Sigmoid colon (tissue), 7 donors: ENCODE results near the gene GRIN2A. TPM values are rescaled to one million over a fixed set of nuclear protein-coding genes. Genes with fewer than 3 reads are reported as not detected.

ENCODE experiments used
- DNase-seq: peaks from one replicate; pipeline ENCODE4 v3.0.0-alpha.2; 2019
- H3K27ac ChIP-seq, 4 donors: fragments of 200-600 bp; sonication (generic); one replicate each; pipeline ENCODE4 v1.5.1; 2016 to 2019; ENCODE audit warnings: mild to moderate bottlenecking in 1 of 4
- H3K27me3 ChIP-seq, 3 donors: fragments of 200-600 bp; sonication (generic); one replicate each; pipeline ENCODE4 v1.5.1; 2019; ENCODE audit warnings: mild to moderate bottlenecking in 1 of 3
- H3K36me3 ChIP-seq, 4 donors: fragments of 200-600 bp; sonication (generic); one replicate each; pipeline ENCODE4 v1.5.1; 2016 to 2019
- H3K4me1 ChIP-seq, 4 donors: fragments of 200-600 bp; sonication (generic); one replicate each; pipeline ENCODE4 v1.5.1; 2017 to 2019
- H3K4me3 ChIP-seq, 4 donors: fragments of 200-600 bp; sonication (generic); one replicate each; pipeline ENCODE4 v1.5.1; 2017 to 2019; ENCODE audit warnings: mild to moderate bottlenecking in 2 of 4, moderate library complexity in 1 of 4
- H3K9me3 ChIP-seq, 4 donors: fragments of 200-600 bp in 3 of 4; sonication (generic) in 3 of 4; one replicate each; pipeline versions ENCODE4 v1.5.1 to v1.6.1; 2013 to 2019
- EP300 ChIP-seq, 4 donors: sonication (generic); formaldehyde crosslinking; IDR thresholded peaks; one replicate each; pipeline ENCODE4 v1.6.1; 2017; ENCODE audit warnings: antibody characterized with exemption in 4 of 4
- POLR2A ChIP-seq, 2 donors: fragments of 450-650 bp; IDR thresholded peaks; one replicate each; pipeline ENCODE4 v1.6.1; 2016; ENCODE audit warnings: antibody characterized with exemption in 2 of 2, mild to moderate bottlenecking in 2 of 2, moderate library complexity in 2 of 2
- POLR2AphosphoS5 ChIP-seq, 4 donors: sonication (generic); formaldehyde crosslinking; IDR thresholded peaks; one replicate each; pipeline ENCODE4 v1.6.1; 2017; ENCODE audit warnings: antibody characterized with exemption in 4 of 4
- WGBS, 2 donors: extraction: QIAGEN DNeasy Blood & Tissue Kit; methylation state at CpG; one replicate each; pipeline ENCODE4 v1.1.7; 2013; 5-methylcytosine and 5-hydroxymethylcytosine counted together
- intact Hi-C: fragments of 100-400 bp; cut with DNase I; formaldehyde crosslinking; loops from one replicate; pipeline ENCODE4 v1.15.1; 2023
- polyA plus RNA-seq, 3 donors: library from polyadenylated mRNA; stranded (reverse); fragments of 200-250 nt; gene quantifications; one replicate each; pipeline ENCODE4 v1.2.3, GENCODE V29; 2013
- total RNA-seq, 4 donors: library from RNA; depleted of rRNA; stranded (reverse); fragments of >200 nt; gene quantifications; one replicate each; pipeline ENCODE4 v1.1.0, GENCODE V29; 2016
- TF ChIP-seq, protein P1 (sequence below), 4 experiments: fragments of 450-650 bp in 3 of 4; fragments of 200-600 bp in 1 of 4; IDR thresholded peaks; one replicate each; pipeline ENCODE4 v1.5.1; 2016 to 2019; ENCODE audit warnings: antibody characterized with exemption in 4 of 4, mild to moderate bottlenecking in 3 of 4, moderate library complexity in 2 of 4
- donor health status: healthy with polysubstance abuse.
- donor health status: Bipolar disorder and iron deficiency.
- donor health status: healthy.

GRIN2A gene
- total and polyA plus RNA-seq, 7 donors = under 0.01 to 0.36 (median 0.09) TPM

DNA sequence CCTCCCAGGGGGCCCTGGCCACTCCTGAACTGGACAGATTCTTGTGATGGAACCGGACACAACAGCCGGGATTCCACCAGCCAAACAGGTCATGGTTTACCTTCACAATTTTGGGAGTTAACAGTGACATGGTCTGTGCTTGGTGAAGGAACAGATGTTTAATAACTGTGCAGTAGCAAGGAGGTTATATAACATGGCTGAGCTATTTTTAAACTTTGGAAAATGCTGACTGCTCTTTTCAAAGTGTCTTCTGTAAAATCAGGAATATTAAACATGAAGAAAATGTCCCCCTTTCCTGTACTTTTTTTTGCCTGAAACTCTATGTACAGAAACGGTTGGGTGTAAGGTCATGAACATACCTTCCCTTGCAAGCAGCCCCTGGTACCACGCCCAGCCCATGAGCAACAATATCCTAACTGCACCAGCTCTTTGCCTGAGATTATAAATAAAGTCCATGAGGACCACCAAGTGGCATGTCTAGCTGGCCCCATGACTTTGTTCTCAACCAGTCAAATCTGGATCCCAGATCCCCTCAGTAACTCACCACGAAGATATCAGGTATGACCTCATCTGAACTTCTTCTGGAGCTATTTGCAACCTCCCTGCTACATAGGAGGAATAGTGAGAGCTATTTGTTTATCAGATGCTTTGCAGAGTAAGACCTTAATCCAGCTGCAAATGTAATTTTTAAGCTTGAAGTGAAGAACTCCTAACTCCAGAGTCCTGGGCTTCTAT lies 249.1 kb downstream of the GRIN2A start:
- DNase-seq = no peak
- intact Hi-C loops = no loop called here
- Histone ChIP-seq H3K27me3 (no peaks in the 10 kb centered on the region), H3K27ac (no peak overlapping the region), H3K36me3 (no peaks in the 10 kb centered on the region), H3K4me3 (no peak overlapping the region), H3K4me1 (peaks cover 0 to 12% (median 5%) of the 10 kb centered on the region in 4 donors), H3K9me3 (no peaks in the 10 kb centered on the region)
- TF ChIP-seq, protein P1, sequence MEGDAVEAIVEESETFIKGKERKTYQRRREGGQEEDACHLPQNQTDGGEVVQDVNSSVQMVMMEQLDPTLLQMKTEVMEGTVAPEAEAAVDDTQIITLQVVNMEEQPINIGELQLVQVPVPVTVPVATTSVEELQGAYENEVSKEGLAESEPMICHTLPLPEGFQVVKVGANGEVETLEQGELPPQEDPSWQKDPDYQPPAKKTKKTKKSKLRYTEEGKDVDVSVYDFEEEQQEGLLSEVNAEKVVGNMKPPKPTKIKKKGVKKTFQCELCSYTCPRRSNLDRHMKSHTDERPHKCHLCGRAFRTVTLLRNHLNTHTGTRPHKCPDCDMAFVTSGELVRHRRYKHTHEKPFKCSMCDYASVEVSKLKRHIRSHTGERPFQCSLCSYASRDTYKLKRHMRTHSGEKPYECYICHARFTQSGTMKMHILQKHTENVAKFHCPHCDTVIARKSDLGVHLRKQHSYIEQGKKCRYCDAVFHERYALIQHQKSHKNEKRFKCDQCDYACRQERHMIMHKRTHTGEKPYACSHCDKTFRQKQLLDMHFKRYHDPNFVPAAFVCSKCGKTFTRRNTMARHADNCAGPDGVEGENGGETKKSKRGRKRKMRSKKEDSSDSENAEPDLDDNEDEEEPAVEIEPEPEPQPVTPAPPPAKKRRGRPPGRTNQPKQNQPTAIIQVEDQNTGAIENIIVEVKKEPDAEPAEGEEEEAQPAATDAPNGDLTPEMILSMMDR (IDR thresholded peaks at IDR 0.05) = no peak
- TF ChIP-seq POLR2AphosphoS5 (IDR thresholded peaks at IDR 0.05) = no peak
- TF ChIP-seq POLR2A (IDR thresholded peaks at IDR 0.05) = no peak
- no peak for TF ChIP-seq EP300 (IDR thresholded peaks at IDR 0.05)
- 62 to 76% methylated on average over 5 of the region's 5 CpGs for WGBS, 2 donors

DNA sequence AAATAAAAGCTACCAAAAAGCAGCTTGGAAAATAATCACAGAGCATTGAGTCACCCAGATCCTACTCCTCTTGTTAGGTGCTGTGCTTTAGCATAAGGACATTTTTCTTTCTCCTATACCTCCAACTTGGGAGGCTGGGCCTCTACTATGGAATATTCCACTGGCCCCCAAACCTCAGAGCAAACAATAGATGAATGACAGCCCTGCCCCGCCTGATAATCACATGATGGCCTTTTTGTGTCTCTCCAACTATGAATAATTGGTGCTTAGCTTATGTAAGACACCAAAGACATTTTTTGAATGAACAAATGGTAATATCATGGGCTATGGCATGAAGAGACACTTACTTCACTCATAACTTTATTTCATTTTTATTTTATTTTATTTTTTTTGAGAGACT lies 250.2 kb downstream of the GRIN2A start:
- no peaks in the 10 kb centered on the region for H3K9me3 ChIP-seq
- intact Hi-C loops = no loop called here
- no peak for TF ChIP-seq EP300 (IDR thresholded peaks at IDR 0.05)

DNA sequence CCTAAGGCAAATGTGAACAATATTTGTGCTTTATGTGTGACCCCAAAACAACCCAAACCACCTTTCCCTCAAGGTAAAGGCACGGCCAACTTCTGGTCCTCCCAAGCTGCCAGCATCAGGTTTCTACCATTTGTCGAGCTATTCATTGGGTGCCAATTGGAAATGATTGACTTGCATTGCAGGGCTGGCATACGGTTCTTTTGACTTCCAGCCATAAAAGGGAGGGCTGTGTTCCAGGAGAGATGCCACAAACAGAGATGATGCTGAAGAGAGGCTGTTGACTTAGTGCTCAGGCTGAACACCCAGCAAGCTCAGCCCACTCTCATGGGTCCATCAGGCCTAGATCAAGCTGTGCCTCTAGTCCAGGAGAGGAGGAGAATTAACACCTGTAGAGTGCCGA lies 252.4 kb downstream of the GRIN2A start:
- no peaks in the 10 kb centered on the region for H3K9me3 ChIP-seq
- no peak for DNase-seq
- intact Hi-C loops = no loop called here
- no peaks in the 10 kb centered on the region for H3K27me3 ChIP-seq
- no peak overlapping the region for H3K4me3 ChIP-seq
- no peak overlapping the region for H3K27ac ChIP-seq
- WGBS, 2 donors = 74 to 80% methylated on average over 4 of the region's 4 CpGs
- TF ChIP-seq POLR2AphosphoS5 (IDR thresholded peaks at IDR 0.05) = no peak
- TF ChIP-seq, protein P1 (IDR thresholded peaks at IDR 0.05) = no peak
- no peak for TF ChIP-seq POLR2A (IDR thresholded peaks at IDR 0.05)
- TF ChIP-seq EP300 (IDR thresholded peaks at IDR 0.05) = no peak
- no peaks in the 10 kb centered on the region for H3K36me3 ChIP-seq
- peaks cover 0 to 12% (median 5%) of the 10 kb centered on the region in 4 donors for H3K4me1 ChIP-seq

More for the DNA sequence above, 250.2 kb downstream of the GRIN2A start:
- Histone ChIP-seq H3K4me3 (no peak overlapping the region), H3K4me1 (peaks cover 0 to 12% (median 5%) of the 10 kb centered on the region in 4 donors), H3K36me3 (no peaks in the 10 kb centered on the region), H3K27ac (no peak overlapping the region), H3K27me3 (no peaks in the 10 kb centered on the region)
- DNase-seq = no peak
- WGBS, 2 donors = 70 to 80% methylated on average over 1 of the region's 1 CpG

DNA sequence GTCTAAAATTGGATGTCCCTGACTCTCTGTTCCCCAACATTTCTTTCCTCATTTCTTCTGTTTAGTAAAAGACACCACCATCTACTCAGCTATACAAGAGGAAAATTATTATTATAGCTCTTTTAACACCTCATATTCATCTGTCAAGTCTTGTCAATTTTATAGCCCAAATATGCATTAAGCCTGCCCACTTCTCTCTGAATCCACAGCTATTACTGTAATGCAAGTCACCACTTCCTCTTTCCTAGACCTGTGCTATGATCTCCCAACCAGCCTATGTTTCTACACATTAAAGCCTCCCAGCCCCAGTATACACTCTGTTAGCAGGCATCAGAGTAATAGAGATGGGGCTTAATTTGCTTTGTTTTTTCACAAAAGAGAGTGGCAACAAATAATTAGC lies 252.9 kb downstream of the GRIN2A start:
- H3K27me3 ChIP-seq = no peaks in the 10 kb centered on the region
- TF ChIP-seq, protein P1 (IDR thresholded peaks at IDR 0.05) = no peak
- no peak for TF ChIP-seq POLR2AphosphoS5 (IDR thresholded peaks at IDR 0.05)
- no peak for TF ChIP-seq EP300 (IDR thresholded peaks at IDR 0.05)
- no peak for TF ChIP-seq POLR2A (IDR thresholded peaks at IDR 0.05)
- no peaks in the 10 kb centered on the region for H3K36me3 ChIP-seq
- intact Hi-C loops = no loop called here
- no peaks in the 10 kb centered on the region for H3K9me3 ChIP-seq
- no peak overlapping the region for H3K27ac ChIP-seq
- H3K4me3 ChIP-seq = no peak overlapping the region
- peaks cover 0 to 12% (median 5%) of the 10 kb centered on the region in 4 donors for H3K4me1 ChIP-seq
- no peak for DNase-seq

DNA sequence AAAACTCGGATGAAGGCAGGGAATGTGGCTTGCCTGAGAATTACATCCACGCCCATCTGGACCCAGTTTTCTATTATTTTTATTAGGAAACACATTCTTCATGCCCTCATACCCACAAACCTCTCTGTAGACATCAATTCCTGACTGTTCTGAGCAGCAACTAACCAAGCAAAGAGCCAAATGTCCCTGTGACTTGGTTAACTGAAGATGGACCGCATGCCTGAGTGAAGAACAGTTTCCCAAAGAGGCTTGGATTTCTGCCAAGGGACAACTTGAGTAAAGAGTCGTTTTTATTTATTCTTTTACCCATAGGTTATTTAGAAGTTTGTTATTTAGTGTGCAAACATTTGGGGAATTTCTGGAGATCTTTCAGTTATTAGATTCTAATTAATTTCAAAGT lies 259.8 kb downstream of the GRIN2A start:
- no peaks in the 10 kb centered on the region for H3K9me3 ChIP-seq
- 21 to 50% methylated on average over 4 of the region's 4 CpGs for WGBS, 2 donors
- intact Hi-C loops = no loop called here
- H3K4me3 ChIP-seq = no peak overlapping the region
- no peak for DNase-seq
- H3K27me3 ChIP-seq = no peaks in the 10 kb centered on the region
- H3K4me1 ChIP-seq = no peaks in the 10 kb centered on the region
- H3K27ac ChIP-seq = no peak overlapping the region
- TF ChIP-seq POLR2AphosphoS5 (IDR thresholded peaks at IDR 0.05) = no peak
- H3K36me3 ChIP-seq = no peaks in the 10 kb centered on the region

DNA sequence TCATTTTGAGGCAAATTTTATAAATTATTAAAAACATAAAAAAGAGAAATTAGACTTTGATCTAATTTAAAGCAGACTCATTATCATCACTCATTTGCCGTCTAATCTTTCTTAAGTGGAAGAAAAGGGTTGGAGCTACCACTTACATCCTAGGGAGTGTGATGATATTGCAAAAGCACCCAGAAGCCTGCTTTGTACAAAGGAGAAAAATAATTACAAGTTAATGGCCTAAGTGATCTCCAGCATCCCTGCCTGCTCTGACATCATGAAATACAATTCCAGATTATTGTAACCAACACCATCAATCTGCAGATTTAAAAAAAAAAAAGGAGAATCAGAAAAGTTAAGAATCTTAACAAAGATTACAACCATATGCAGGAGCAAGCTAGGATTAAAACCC lies 260.2 kb downstream of the GRIN2A start:
- no peak for TF ChIP-seq POLR2A (IDR thresholded peaks at IDR 0.05)
- no peak for TF ChIP-seq EP300 (IDR thresholded peaks at IDR 0.05)
- TF ChIP-seq, protein P1 (IDR thresholded peaks at IDR 0.05) = no peak
- no peak for TF ChIP-seq POLR2AphosphoS5 (IDR thresholded peaks at IDR 0.05)
- Histone ChIP-seq H3K36me3 (no peaks in the 10 kb centered on the region), H3K4me3 (no peak overlapping the region), H3K27ac (no peak overlapping the region), H3K4me1 (no peaks in the 10 kb centered on the region), H3K27me3 (no peaks in the 10 kb centered on the region), H3K9me3 (no peaks in the 10 kb centered on the region)
- DNase-seq = no peak
- intact Hi-C loops = no loop called here
- whole genome bisulfite sequencing, 2 donors = 75 to 87% methylated on average over 1 of the region's 1 CpG
